NCI-H128 (cell line): ENCODE measurements around the gene USP3.

ENCODE experiments used
- DNase-seq: peaks from one replicate; lab custom pipeline; 2025; ENCODE audit not compliant: unreplicated experiment; lab: John Stamatoyannopoulos, UW

Gene USP3

DNA sequence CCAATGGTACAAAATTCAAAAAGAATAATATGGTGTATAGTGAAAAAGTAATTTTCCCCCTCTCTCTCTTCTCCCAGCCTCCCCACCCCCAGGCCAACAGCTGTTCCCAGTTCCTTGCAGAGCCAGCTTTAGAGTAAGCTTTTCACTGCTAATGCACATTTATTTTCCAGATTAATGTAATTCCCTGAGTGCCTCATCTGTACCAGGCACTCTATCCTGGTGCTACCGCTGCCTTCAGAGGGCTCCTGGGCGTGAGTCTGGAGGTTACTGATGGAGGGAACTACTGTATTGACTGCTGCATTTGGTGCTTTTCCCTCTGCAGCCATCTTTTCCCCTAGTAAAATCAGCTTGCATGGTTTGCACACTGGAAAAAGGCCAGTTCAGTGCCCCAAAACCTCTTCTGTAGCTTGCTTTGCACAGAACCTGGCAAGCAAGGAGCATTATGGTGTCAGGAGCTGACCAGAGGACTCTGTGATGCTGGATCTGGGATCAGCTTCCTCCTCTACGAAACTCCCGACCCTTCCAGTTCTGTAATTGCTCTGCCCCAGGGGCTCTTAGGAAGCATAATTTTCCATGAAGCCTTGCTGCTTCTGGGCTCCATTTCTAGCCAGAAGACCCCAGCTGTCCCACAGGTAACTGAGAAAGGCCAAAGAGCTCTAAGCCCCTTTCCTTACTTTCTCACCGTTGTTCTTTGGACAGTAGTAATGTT, 8.5 kb upstream of the USP3 start:
- DNase-seq, result no peak

DNA sequence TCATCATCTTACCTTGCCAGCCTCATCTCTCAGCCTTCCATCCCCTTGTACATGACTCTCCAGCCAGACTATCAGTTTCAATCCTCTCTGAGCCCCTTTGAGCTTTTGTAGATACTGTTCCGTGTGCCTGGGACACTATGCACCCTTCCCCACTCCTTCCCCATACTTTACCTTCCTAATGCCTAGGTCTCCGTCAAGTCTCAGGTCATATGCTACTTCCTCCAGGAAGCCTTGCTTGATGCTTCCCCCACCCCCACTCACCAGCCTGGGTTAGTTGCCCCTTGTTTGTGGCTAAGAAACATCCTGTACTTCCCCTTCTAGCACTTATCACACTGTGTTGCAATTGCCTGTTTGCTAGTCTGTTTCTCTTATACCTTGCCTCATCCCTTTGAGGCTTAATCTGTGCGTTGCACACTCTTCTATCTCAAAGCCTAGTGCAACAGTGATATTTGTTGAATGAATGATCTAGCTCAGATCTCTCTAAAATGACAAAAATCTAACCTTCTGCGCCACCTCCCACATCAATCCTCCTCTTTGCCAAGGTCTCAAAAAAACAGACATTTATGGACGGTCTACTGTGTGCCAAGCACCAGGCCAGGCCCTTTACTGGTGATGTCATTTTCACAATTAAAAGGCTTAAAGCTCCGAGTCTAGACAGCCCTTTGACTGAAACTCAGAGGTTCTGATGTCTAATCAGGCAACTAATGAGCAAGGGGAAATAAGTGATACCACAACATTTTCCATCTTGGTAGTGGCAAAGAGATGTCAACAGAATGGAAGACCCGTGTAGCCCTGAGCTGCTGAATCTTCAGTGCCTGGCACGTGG, 6.5 kb upstream of the USP3 start:
- no peak for DNase-seq

DNA sequence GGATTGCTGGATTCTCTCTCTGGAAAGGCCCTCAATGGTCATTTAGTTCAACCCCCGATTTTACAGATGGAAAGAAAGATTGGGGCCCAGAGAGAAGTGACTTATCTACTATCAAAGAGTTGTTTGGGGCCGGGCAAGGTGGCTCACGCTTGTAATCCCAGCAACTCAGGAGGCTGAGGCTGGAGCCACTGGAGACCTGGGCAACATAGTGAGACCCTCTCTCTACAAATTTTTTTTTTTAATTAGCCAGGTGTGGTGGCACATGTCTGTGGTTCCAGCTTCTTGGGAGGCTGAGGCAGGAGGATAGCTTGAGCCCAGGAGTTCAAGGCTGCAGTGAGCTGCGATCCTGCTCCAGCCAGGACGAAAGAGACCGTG, 5.2 kb upstream of the USP3 start:
- DNase-seq, result no peak

DNA sequence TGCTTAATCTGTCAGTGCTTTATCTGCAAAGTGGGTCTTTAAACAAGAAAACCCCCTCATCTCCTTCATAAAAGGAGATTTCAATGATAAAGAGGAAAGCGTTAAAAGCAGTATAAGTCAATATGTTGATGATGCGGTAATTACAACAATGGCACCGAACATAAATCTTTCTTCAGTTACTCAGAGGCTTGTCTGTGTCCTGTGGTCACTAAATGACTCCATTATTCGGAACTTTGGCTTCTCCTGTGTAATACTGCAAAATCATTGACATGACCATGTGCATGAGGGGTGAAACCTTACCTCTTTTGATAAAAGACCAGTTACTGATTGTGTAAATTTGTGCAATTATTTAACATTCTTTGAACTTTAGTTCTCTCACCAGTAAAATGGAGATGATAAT, 4.8 kb upstream of the USP3 start:
- DNase-seq, result no peak

DNA sequence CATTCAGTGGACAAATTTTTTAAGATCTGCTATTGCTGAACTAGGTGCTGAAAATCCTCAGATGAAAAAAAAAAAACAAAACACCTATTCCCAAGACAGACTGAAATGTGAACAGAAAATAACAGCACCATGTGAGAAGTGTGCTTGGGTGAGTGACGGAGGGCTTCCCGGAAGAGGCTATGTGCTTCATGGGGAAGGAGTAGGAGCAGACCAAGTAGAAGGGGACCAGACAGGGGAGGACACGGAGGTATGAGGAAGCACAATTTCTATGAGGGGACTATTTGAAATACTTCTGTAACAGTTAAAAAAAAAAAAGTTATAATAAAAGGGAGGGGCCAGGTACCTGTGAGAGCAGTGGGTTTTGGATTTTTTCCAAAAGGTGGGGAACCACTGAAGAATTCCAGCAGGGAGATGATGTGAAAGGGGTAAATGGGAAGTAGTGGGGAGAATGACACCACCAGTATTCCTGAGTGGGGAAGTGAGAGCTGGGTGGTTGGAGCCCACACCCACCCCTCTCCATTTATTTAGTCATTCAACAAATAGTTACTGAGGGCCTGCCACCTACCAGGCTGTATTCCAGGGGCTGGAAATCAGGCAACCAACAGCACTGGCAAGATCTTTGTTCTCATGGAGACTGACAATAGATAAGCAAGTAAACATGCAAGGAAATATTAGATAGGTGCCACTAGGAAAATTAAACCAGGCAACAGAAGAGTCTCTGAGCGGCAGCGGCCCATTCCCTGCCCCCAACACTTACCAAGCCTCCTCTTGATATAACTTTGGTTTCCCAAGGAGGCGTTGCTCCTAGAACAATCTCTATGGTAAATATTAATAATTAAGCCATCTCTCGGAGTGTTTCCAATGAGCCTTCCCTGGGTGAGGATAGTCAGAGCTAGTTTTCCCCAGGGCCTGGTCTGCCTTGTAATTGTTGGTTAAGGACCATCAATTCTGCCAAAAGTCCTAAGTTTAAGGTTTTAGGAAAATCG, 3.8 kb upstream of the USP3 start:
- no peak for DNase-seq

DNA sequence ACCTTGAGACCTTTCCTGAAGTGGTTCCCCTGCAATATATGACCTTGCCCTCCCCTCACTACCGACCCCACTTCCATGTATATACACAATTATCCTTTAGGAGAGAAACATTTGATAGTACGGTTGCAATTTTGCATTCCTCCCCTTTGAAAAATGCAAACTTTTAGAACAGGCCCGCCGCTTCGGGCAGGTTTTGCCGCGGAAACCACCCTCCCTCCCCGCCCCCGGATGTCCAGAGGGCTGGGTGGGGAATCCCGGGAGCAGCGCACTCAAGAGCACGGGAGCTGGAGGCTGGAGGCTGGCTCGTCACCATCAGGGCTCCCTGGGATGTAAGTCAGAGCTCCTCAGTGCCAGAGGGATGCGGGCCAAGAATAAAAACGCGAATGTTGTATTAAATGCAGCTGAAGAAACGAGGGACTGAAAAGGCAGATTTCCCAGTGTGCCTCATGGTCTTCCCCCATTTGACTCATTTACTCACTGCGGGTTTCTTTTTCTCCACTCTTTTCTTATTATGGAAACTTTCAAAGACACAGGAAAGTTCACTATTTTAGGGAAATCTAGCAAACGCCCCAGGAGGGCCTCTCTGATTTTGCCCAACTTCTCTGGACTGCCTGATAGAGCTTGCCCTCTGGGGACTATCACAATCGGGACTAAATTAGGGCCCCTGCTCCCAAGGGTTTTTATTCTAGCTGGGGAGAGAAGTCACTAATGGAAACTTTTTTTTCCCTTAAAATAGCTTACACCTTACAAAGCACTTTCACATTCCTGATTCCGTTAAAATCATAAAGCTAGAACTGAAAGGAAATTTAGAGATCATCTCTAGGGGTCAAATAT, 2.9 kb upstream of the USP3 start:
- DNase-seq, result no peak

DNA sequence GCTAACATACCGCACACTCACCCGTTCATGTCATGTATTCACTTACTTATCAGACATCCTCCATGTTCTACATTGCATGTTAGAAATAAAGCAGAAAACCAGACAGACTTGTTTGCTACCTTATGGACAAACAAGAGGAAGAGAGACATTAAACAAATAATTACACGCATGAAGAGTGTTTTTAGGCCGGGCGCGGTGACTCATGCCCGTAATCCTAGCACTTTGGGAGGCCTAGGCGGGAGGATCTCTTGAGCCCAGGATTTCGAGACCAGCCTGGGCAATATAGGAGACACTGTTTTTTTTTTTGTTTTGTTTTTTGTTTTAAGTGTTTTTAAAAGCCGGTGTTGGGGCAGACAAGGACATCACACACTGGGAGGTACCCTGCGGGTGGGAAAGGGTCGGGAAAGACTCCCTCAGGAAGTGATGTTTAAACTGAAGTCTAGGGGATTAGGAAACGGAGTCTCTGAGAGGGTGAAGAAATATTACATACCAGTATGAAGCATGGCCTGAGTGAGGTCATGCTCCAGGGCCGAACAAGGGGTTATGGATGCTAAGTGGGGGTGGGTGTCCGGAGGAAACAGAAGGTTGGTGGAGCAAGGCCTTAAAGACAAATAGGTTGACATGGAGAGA, 2.1 kb upstream of the USP3 start:
- no peak for DNase-seq

DNA sequence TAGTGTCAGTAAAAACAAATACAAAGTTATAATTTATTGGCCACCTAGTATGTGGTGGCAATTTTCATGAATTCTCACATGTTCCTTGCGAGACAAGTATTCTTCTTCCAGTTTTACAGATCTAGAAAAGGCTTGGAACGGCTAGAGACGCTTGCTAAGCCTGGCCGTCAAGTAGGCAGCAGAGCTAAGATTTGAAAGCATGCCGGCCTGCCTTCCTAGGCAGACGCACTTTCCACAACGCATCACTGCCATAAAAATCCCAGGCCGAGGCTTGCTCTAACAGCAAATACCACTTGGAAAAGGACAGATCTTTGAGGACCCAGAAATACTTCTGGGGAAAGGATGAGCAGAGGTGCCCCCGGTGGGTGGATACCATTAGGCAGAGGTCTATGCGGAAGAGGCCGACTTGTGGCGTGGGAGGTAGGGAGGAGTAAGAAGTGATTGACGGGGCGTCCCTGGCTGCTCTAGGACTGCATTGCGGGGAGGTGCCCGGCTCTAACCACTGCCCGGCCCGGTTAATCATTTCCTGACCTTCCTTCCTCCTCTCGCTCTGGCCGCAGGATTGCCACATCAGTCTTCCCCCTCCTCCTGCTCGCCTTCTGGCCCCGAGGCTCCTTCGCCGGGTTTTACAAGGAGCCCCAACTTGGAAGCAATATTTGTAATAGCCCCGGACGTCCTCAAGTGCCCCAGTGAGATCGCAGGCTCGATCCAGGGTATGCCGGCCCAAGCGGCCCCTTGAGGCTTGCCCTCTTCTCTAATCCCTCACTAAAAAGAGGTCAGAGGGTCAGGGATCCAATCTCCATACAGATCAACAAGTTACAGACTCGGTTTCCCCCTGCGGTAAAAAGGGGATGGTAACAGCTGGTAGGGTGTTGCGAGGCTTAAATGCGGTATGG, 1.3 kb upstream of the USP3 start:
- DNase-seq, result no peak

DNA sequence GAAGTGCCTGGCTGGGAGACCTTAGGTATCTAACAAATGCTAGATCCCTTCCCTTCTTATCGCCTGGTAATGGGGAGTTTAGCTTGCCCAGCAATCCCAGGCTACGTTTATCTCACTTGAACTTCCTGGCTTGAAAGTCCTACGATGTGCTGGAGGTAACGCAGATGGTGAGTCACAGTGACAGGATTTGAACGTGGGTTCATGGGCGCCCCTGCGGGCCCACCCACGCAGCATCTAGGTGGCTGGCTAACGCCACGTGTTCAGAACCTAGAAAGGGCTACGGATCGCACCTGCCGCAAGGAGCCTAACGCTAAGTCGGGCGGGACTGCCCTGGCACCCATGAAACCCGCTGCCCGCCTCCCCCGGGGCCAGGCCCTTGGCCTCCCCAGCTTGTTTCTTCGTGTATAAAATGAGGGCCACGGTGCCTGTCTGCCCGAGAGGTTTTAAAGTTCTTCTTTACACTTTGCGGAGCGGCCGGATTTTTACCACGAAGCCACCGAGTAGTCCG, 600 bp upstream of the USP3 start:
- no peak for DNase-seq

DNA sequence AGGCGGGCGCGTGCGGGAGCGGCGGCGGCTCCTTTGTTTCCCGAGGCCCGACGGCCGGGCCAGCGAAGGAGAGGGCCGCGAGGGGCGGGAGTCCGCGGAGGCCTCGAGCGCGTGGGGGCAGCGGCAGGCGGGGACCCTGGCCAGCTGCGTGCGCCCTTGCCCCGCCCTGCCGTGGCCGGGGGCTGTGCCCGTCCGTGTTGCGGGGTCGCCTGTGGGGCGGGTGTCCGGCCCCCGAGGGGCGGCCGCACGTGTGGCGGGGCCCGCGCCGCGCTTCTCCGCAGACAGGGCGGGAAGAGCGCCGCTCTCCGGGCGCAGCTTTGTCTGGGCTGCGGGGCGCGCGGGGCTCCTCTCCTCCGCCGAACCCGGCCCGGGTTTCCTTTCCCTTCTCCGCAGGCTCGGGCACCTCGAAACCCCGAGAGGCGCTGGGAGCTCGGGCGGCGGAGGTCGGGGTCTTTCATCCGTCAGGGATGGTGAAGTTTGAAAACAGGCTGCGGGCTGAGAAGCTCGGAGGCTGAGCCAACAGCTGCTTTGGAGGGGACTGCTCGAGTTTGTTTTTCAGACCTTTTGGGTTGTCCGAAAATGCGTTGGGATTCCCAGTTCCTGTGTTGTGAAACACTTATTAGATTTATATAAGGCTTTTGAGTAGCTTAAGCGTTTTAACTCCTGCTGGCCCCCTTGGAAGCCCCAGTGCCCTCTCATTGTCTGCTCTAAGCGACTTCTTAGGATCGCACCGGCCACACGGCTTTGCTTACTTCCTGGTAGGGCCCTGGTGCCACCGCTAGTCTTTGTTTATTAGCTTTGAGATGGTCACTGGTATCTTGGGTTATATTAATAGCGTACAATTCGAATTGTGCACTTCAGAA, 817 bp downstream of the USP3 start:
- no peak for DNase-seq

DNA sequence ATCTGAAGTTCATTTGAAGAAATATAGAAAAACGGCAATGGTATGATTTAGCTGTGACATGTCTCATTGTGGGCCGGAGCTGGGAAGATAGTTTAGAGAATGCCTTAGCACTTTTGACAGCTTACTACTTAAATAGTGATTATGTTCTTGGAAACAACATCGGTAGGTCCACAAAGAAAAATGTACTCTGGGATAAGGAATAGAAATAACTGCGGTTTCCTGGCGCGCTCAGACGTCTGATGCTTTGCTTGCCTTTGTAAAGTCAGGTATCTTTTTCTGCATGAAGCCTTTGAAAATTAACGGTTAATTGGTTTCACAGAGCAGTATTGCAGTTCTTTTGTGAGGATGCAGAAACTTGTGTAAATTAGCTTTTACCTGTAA, 1.4 kb downstream of the USP3 start:
- DNase-seq, result no peak

DNA sequence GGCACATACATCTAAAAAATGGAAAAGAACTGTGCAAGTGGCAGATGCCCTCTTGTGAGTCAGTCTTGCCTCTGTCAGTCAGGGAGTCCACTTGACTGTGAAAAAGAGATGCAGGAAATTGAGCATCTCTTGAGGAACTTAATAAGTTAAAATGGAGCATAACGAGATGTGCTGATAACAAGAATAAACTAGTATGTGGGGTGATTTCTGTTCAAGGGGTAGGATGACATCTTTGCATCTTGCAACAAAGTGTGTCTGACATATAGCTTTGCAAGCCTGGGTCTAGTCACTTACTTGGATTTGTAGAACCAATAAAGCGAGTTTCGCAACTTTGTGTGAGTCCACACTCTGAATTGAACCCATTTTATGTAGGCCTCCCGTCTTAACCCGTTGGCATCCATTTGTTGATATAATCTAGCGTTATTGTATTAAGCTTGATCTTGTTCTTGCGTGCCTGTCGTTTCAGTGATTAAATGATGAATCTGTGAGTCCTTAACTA, 2.2 kb downstream of the USP3 start:
- no peak for DNase-seq

DNA sequence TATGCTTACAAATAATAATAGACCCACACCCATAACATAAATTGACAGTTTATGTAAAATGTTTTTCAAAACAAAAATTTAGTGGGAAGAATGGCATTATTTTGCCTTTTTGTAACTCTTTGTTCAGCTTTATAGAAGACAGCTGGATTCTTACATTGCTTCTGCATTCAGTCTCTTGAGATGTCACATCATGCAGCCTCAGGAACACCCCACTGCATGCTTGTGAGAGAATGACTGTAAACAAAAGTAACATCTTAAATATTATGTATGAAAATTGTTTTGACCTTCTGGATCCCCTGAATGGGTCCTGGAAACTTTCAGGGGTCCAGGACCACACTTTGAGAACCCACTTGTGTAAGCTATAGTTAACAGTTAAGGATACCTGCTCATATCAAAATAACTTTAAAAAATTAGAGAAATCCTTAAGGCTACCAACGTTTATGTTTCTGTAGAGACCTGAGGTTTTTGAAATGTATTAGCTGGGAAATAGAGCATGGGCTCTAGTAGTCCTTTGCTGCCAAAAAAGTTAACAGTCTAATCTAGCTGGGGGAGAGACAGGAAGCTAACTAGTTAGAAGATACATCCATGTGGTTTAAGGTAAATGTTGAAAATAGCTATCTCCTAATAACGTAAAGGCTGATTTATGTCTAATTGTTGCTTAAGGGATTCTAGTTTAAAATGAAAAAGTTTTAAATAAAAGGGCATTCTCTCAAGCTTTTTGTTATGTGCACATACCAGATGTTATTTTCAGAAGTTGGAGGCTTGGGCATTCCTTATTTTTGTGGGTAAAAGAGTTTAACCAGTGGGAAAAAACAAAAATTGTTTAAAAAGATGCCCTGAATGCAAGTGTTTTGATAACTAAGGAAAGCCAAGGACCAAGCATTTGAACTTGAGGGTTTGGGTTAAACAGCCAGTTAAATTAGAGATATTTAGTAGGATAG, 3.8 kb downstream of the USP3 start:
- no peak for DNase-seq

DNA sequence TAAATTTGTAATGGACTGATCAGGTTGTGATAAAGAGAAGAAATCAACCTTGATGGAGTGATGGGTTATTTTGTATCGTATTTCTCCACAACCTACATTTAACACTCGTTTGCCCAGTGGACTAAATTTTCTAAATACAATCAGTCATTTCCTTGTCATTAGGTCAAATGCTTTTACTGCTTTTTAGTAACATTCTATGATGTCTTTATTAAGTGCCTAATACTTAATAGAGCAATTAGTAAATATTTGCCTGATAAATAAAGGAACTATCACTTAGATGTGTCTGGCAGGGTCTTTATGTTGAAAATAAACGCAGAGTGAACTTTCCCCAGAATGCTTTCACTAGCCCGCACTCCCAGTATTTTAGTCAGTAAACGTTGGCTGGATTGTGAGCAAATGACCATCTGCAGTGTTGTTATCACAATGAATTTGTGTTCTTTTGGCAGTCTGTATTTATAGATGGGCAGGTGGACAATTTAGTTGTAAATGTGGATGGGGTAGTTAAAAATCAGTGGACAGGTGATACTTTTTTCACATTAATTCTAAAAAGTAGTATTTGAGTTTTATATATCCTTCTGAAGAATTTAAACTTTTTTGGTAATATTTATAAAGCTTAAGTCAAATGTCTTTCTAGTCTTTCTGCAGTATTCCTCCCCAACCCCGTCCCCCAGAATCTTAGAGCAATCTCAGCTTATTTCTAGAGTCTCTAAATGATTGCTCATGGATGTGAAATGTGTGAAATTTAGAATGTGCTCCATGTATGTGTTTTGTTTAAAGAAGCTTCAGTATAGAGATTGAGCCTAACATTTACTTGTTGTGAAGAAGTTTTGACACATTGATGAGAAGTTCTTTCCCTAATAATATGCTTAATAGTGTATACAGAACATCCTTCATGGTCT, 4.9 kb downstream of the USP3 start:
- DNase-seq, result no peak
